ENCODE measurements around the gene ZNF326.
"Not testable (repeated sequence)": the region's sequence is repeated elsewhere in the genome, so short reads cannot be mapped to it uniquely, and the experiment has no call there.

Gene ZNF326

DNA sequence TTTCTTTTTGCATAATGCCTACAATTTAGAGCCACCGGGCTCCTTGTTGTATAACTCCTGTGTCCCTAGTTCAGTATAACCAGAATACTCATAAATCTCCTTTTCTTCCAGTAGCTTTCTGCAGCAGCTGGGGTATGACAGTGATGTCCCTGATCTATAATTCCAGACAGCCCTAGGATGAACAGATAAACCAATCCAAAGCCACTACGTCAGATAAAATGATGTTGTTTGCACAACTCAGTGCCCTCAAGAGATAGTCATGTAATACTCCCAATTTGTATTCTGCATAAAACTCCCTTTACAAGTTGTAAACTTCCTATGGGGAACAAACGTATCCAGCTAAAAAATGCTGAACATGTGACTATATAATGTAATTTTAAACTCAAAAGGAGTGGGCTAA lies 44.7 kb downstream of the ZNF326 start:
- ChIA-PET CTCF (interaction anchor here (1.5 kb wide), 1 partner anchor 12 kb away, joined by 3 read pairs; no protein-coding TSS in a partner anchor), POLR2A (no interaction called here)

DNA sequence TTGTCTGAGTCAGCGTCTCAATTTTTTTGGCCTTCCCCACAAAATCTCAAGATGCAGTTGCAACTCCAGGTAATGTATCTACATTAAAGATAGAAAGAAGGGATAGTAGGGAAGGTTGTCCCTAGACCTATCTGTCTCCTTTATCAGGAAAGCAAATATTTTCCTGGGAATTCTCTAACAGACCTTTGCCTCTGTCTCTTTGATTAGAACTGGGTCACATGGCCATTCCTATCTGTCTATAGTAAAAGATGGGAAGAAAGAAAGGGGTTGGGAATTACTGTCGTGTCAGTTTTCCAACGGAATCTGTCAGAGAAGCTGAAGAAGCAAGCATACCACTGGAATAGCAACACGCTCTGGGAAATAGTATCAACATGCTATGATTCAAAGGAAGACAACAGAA lies 48.7 kb downstream of the ZNF326 start:
- TF ChIP-seq, protein P1, sequence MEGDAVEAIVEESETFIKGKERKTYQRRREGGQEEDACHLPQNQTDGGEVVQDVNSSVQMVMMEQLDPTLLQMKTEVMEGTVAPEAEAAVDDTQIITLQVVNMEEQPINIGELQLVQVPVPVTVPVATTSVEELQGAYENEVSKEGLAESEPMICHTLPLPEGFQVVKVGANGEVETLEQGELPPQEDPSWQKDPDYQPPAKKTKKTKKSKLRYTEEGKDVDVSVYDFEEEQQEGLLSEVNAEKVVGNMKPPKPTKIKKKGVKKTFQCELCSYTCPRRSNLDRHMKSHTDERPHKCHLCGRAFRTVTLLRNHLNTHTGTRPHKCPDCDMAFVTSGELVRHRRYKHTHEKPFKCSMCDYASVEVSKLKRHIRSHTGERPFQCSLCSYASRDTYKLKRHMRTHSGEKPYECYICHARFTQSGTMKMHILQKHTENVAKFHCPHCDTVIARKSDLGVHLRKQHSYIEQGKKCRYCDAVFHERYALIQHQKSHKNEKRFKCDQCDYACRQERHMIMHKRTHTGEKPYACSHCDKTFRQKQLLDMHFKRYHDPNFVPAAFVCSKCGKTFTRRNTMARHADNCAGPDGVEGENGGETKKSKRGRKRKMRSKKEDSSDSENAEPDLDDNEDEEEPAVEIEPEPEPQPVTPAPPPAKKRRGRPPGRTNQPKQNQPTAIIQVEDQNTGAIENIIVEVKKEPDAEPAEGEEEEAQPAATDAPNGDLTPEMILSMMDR (IDR thresholded peaks at IDR 0.05; ENCODE audit: insufficient read depth, low read length, missing control alignments), result no peak
- DNase-seq (ENCODE audit: low read depth, low spot score), result no peak
- CTCF ChIA-PET, result interaction anchor here (1.2 to 3.0 kb wide), 3 partner anchors 10 to 1122 kb away, joined by 3 to 22 read pairs (median 4); no protein-coding TSS in a partner anchor
- POLR2A ChIA-PET, result no interaction called here
- H3K4me3 ChIP-seq (ENCODE audit: low read depth, low read length), result no peak overlapping the region

More for the DNA sequence above, 44.7 kb downstream of the ZNF326 start:
- DNase-seq (ENCODE audit: low read depth, low spot score), result no peak
- TF ChIP-seq, protein P1 (IDR thresholded peaks at IDR 0.05; ENCODE audit: insufficient read depth, low read length, missing control alignments), result no peak
- H3K4me3 ChIP-seq (ENCODE audit: low read depth, low read length), result no peak overlapping the region

DNA sequence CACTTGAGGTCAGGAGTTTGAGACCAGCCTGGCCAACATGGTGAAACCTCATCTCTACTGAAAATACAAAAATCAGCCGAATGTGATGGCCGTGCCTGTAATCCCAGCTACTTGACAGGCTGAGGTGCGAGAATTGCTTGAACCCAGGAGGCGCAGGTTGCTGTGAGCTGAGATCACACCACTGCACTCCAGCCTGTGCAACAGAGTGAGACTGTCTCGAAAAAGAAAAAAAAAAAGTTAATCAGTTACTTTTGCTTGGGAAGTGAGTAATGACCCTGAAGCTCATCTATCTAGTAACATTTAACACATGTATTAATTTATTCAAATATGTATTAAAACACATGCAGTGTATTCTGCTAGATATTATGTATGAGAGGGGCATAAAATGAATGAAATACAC lies 49.4 kb downstream of the ZNF326 start:
- CTCF ChIA-PET, result interaction anchor here (1.0 to 3.0 kb wide), 3 partner anchors 11 to 1122 kb away, joined by 3 to 22 read pairs (median 9); no protein-coding TSS in a partner anchor
- POLR2A ChIA-PET, result no interaction called here
- TF ChIP-seq, protein P1 (IDR thresholded peaks at IDR 0.05; ENCODE audit: insufficient read depth, low read length, missing control alignments), result no peak
- DNase-seq (ENCODE audit: low read depth, low spot score), result no peak
- H3K4me3 ChIP-seq (ENCODE audit: low read depth, low read length), result no peak overlapping the region

DNA sequence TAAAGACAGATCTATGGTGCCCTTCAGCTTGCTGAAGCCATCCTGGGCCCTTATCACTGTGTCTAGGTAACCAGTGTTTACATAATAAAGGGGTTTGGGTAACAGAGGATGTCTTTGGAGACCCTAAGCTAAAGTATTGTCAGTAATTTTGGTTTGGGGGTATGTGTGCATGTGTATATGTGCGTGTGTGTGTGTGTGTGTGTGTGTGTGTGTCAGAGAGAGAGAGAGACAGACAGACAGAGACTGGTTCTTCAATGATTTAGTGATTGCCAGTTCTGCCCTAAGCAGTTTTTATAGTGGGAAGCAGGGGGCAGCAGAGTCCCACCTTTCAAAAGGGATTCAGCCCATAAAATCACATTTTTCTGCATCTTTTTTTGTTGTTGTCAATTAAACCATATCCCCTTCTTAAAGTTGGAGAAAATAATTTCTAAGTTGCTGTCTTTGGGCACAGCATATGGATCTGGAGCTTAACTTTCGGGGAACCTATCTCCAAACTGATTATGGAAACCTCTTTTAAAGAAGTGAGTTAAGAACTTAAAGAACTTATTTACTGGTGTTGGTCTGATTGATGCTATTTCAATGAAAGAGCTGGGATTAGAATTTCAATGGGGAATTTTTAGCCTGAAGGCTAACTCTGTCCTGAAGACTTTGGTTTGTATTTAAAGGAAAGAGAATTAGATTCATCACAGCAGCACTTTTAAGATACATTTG lies 51.1 kb downstream of the ZNF326 start:
- ChIA-PET CTCF (interaction anchor here (0.7 to 3.0 kb wide), 15 partner anchors 9 to 1233 kb away, joined by 3 to 22 read pairs (median 4); no protein-coding TSS in a partner anchor), POLR2A (no interaction called here)
- DNase-seq (ENCODE audit: low read depth, low spot score), result no peak
- no peak overlapping the region for H3K4me3 ChIP-seq (ENCODE audit: low read depth, low read length)
- TF ChIP-seq, protein P1 (IDR thresholded peaks at IDR 0.05; ENCODE audit: insufficient read depth, low read length, missing control alignments), result peak; percentile 58

DNA sequence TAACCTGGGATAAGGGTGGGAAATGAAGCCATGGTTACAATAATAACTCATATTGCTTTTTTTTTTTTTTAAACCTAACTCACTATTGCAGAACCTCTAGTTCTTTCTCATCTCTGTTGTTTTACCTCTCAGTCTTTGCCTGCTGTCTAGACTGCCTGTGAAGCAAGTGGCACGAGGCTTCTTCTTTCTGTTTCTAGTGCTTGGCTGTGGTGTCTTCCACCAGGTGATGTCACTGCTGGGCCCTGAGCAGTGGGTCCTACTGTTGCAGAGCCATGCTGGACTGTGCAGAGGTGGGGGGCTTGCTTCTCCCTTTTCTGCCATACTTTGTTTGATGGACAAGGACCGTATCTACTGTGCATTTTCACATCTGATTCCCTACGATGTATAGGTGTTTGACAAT lies 51.7 kb downstream of the ZNF326 start:
- TF ChIP-seq, protein P1 (IDR thresholded peaks at IDR 0.05; ENCODE audit: insufficient read depth, low read length, missing control alignments), result no peak
- no peak for DNase-seq (ENCODE audit: low read depth, low spot score)
- no peak overlapping the region for H3K4me3 ChIP-seq (ENCODE audit: low read depth, low read length)
- ChIA-PET POLR2A (no interaction called here), CTCF (interaction anchor here (0.8 to 3.0 kb wide), 10 partner anchors 13 to 1232 kb away, joined by 3 to 22 read pairs (median 4); no protein-coding TSS in a partner anchor)

DNA sequence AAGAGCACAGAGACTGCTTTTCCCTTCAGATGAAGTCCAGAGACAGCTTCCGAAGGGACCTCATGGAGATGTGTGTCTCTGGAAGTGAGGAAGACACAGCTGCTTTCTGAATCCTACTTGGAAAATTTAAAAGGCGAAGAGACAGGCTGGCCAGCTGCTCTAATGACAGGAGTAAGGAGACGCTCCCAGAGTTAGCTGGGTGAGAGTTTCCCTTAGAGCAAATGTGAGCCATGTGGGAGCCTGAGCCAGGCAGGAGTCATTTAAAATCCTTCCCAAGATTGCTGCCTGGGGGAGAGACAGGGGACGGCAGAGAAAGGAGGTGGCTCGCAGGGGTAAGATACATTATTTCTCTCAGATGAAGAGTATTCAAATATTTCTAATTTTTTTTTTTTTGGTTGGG lies 53.1 kb downstream of the ZNF326 start:
- H3K4me3 ChIP-seq (ENCODE audit: low read depth, low read length), result no peak overlapping the region
- CTCF ChIA-PET, result interaction anchor here (0.7 to 1.3 kb wide), 2 partner anchors 16 to 21 kb away, joined by 3 to 4 read pairs; no protein-coding TSS in a partner anchor
- no peak for DNase-seq (ENCODE audit: low read depth, low spot score)
- POLR2A ChIA-PET, result interaction anchor here (0.6 kb wide), 1 partner anchor 17 kb away, joined by 3 read pairs; no protein-coding TSS in a partner anchor
- TF ChIP-seq, protein P1 (IDR thresholded peaks at IDR 0.05; ENCODE audit: insufficient read depth, low read length, missing control alignments), result no peak

DNA sequence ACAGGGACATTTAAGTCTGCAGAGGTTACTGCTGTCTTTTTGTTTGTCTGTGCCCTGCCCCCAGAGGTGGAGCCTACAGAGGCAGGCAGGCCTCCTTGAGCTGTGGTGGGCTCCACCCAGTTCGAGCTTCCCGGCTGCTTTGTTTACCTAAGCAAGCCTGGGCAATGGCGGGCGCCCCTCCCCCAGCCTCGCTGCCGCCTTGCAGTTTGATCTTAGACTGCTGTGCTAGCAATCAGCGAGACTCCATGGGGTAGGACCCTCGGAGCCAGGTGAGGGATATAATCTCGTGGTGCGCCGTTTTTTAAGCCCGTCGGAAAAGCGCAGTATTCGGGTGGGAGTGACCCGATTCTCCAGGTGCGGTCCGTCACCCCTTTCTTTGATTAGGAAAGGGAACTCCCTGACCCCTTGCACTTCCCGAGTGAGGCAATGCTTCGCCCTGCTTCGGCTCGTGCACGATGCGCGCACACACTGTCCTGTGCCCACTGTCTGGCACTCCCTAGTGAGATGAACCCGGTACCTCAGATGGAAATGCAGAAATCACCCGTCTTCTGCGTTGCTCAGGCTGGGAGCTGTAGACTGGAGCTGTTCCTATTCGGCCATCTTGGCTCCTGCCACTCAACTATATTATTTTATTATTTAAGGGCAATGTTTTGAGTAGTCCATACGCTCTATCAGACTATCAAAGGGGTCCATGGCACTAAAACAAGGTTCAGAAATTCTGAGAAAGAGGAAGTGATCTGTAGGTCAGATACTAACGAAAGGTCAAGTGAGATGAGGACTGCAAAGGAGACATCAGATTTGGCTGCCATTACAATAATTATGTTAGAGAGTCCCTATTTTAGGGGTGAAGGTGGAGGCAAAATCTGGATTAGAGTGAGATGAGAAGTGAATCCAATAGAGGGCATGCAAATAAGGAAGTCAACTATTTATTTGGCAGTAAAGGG lies 68.1 kb downstream of the ZNF326 start:
- H3K4me3 ChIP-seq (ENCODE audit: low read depth, low read length); CTCF ChIA-PET; POLR2A ChIA-PET; DNase-seq (ENCODE audit: low read depth, low spot score): not testable (repeated sequence)

DNA sequence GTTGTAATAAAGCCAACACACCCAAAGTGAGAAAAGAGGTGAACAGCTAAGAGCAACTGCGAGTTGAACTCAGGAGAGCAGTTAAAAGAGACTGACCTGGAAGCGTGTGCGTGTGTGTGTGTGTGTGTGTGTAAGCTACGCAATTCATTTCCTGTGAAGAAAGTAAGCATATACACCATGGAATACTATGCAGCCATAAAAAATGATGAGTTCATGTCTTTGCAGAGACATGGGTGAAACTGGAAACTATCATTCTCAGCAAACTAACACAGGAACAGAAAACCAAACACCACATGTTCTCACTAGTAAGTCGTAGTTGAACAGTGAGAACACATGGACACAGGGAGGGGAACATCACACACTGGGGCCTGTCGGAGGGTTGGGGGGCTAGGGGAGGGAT lies 69.2 kb downstream of the ZNF326 start:
- H3K4me3 ChIP-seq (ENCODE audit: low read depth, low read length); DNase-seq (ENCODE audit: low read depth, low spot score); POLR2A ChIA-PET; CTCF ChIA-PET: not testable (repeated sequence)
